ENCODE measurements around the gene IL1RAPL2.

DNA sequence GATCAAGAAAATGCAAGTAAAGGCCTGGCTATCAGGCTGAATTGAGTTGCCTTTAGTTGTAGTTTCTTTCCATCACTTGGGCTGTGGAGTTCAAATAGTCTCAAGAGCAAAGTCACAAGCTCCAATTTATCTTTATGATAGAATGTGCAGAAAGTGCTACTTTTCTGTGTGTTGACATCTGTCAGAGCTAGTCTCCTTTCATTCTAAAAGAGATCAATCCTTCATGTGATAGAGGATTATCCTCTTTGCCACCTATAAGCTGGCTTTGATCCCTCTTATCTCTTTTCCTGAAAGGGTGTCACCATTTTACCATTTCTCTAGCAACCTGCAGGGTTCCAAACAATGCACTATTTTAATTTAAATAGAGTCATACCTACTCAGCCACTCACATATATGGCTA, 429.5 kb downstream of the IL1RAPL2 start:
- TF ChIP-seq, protein P1, sequence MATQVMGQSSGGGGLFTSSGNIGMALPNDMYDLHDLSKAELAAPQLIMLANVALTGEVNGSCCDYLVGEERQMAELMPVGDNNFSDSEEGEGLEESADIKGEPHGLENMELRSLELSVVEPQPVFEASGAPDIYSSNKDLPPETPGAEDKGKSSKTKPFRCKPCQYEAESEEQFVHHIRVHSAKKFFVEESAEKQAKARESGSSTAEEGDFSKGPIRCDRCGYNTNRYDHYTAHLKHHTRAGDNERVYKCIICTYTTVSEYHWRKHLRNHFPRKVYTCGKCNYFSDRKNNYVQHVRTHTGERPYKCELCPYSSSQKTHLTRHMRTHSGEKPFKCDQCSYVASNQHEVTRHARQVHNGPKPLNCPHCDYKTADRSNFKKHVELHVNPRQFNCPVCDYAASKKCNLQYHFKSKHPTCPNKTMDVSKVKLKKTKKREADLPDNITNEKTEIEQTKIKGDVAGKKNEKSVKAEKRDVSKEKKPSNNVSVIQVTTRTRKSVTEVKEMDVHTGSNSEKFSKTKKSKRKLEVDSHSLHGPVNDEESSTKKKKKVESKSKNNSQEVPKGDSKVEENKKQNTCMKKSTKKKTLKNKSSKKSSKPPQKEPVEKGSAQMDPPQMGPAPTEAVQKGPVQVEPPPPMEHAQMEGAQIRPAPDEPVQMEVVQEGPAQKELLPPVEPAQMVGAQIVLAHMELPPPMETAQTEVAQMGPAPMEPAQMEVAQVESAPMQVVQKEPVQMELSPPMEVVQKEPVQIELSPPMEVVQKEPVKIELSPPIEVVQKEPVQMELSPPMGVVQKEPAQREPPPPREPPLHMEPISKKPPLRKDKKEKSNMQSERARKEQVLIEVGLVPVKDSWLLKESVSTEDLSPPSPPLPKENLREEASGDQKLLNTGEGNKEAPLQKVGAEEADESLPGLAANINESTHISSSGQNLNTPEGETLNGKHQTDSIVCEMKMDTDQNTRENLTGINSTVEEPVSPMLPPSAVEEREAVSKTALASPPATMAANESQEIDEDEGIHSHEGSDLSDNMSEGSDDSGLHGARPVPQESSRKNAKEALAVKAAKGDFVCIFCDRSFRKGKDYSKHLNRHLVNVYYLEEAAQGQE (tag by site-specific recombination; IDR thresholded peaks at IDR 0.05) = no peak
- TF ChIP-seq ZNF174 (tag by site-specific recombination; IDR thresholded peaks at IDR 0.05) (no peak), ZNF239 (tag by site-specific recombination; IDR thresholded peaks at IDR 0.05) (no peak), ZFP37 (tag by site-specific recombination; IDR thresholded peaks at IDR 0.05) (no peak), ZNF610 (tag by site-specific recombination; IDR thresholded peaks at IDR 0.05; ENCODE audit: borderline replicate concordance) (no peak), ZFP41 (tag by site-specific recombination; IDR thresholded peaks at IDR 0.05; ENCODE audit: borderline replicate concordance) (no peak), ZEB2 (tag by site-specific recombination; IDR thresholded peaks at IDR 0.05) (no peak)
- TF ChIP-seq, protein P2, sequence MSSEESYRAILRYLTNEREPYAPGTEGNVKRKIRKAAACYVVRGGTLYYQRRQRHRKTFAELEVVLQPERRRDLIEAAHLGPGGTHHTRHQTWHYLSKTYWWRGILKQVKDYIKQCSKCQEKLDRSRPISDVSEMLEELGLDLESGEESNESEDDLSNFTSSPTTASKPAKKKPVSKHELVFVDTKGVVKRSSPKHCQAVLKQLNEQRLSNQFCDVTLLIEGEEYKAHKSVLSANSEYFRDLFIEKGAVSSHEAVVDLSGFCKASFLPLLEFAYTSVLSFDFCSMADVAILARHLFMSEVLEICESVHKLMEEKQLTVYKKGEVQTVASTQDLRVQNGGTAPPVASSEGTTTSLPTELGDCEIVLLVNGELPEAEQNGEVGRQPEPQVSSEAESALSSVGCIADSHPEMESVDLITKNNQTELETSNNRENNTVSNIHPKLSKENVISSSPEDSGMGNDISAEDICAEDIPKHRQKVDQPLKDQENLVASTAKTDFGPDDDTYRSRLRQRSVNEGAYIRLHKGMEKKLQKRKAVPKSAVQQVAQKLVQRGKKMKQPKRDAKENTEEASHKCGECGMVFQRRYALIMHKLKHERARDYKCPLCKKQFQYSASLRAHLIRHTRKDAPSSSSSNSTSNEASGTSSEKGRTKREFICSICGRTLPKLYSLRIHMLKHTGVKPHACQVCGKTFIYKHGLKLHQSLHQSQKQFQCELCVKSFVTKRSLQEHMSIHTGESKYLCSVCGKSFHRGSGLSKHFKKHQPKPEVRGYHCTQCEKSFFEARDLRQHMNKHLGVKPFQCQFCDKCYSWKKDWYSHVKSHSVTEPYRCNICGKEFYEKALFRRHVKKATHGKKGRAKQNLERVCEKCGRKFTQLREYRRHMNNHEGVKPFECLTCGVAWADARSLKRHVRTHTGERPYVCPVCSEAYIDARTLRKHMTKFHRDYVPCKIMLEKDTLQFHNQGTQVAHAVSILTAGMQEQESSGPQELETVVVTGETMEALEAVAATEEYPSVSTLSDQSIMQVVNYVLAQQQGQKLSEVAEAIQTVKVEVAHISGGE (tag by site-specific recombination; conservative IDR thresholded peaks at IDR 0.05; ENCODE audit: low read depth) = no peak
- TF ChIP-seq, protein P3, sequence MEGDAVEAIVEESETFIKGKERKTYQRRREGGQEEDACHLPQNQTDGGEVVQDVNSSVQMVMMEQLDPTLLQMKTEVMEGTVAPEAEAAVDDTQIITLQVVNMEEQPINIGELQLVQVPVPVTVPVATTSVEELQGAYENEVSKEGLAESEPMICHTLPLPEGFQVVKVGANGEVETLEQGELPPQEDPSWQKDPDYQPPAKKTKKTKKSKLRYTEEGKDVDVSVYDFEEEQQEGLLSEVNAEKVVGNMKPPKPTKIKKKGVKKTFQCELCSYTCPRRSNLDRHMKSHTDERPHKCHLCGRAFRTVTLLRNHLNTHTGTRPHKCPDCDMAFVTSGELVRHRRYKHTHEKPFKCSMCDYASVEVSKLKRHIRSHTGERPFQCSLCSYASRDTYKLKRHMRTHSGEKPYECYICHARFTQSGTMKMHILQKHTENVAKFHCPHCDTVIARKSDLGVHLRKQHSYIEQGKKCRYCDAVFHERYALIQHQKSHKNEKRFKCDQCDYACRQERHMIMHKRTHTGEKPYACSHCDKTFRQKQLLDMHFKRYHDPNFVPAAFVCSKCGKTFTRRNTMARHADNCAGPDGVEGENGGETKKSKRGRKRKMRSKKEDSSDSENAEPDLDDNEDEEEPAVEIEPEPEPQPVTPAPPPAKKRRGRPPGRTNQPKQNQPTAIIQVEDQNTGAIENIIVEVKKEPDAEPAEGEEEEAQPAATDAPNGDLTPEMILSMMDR (tag by site-specific recombination; IDR thresholded peaks at IDR 0.05) = no peak

Measured in HEK293 (cell line).